OCI-LY7 (cell line): ENCODE data around the gene TAPBPL.

Experiments
- EZH2phosphoT487 ChIP-seq: fragments of 200-600 bp; sonication (generic); IDR thresholded peaks from 2 replicates; pipeline ENCODE4 v1.6.1; 2018; ENCODE audit warnings: low read depth, borderline replicate concordance, mild to moderate bottlenecking, mixed run types, antibody characterized with exemption, low read length, moderate library complexity, mixed read lengths
- TF ChIP-seq, protein P1 (sequence below): fragments of 200-600 bp; sonication (generic); conservative IDR thresholded peaks from 2 replicates; pipeline ENCODE4 v1.5.1; 2014; ENCODE audit warnings: mild to moderate bottlenecking, antibody characterized with exemption, low read length, moderate library complexity, mixed read lengths

DNA sequence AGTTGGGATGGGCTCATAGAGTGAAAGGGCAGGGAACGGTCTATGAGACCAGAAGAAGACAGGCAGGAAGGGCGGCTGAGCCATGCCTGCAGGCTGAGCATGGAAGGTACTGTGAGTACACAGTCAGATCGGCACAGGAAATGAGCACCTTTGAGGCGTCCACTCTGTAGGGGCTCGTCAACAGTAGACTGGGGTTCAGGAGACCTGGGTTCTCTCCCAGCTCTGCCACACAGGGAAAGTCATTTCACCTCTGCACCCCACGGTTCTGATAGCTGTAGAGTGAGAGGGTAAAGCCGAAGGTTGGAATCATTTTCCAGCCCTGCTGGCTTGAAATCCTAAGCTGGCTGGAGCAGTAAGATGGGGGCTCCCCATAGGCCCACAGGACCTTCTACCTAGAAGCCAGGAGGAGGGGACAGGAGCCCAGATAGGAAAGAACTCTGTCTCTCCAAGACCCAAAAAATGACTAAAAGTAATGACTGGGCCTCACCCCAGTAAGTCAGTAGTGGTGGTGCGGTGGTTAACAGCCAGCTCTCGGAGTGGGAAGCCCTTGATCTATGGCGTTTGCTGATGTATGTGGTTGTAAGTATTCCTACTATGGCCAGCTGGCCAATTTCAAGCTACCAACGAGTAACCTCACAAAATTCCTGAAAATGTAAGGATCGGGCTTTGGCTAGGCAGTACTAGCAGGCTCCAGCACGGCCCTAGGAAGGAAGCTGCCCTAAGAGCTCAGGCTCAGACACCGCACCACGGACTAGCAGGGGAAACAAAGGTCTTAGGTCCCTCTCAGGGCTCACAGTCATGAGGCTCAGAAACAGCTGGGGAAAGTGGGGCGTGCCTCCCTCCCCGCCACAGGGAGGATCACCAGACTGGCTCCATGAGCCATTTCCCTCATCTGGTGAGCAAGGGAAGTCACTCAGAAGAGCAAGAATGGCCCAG, 17.4 kb upstream of the TAPBPL start:
- TF ChIP-seq, protein P1, sequence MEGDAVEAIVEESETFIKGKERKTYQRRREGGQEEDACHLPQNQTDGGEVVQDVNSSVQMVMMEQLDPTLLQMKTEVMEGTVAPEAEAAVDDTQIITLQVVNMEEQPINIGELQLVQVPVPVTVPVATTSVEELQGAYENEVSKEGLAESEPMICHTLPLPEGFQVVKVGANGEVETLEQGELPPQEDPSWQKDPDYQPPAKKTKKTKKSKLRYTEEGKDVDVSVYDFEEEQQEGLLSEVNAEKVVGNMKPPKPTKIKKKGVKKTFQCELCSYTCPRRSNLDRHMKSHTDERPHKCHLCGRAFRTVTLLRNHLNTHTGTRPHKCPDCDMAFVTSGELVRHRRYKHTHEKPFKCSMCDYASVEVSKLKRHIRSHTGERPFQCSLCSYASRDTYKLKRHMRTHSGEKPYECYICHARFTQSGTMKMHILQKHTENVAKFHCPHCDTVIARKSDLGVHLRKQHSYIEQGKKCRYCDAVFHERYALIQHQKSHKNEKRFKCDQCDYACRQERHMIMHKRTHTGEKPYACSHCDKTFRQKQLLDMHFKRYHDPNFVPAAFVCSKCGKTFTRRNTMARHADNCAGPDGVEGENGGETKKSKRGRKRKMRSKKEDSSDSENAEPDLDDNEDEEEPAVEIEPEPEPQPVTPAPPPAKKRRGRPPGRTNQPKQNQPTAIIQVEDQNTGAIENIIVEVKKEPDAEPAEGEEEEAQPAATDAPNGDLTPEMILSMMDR: no peak
- no peak for TF ChIP-seq EZH2phosphoT487
